HuH-7.5 (cell line): ENCODE measurements around the gene ARHGAP27.

ENCODE experiments used
- DNase-seq: peaks from one replicate; pipeline ENCODE4 v3.0.0; 2011; ENCODE audit warnings: low spot score

The ARHGAP27 gene

GRCh38 chr17:45430006-45430737 is 2.5 kb downstream of the ARHGAP27 start:
- DNase-seq, result no peak

DNA sequence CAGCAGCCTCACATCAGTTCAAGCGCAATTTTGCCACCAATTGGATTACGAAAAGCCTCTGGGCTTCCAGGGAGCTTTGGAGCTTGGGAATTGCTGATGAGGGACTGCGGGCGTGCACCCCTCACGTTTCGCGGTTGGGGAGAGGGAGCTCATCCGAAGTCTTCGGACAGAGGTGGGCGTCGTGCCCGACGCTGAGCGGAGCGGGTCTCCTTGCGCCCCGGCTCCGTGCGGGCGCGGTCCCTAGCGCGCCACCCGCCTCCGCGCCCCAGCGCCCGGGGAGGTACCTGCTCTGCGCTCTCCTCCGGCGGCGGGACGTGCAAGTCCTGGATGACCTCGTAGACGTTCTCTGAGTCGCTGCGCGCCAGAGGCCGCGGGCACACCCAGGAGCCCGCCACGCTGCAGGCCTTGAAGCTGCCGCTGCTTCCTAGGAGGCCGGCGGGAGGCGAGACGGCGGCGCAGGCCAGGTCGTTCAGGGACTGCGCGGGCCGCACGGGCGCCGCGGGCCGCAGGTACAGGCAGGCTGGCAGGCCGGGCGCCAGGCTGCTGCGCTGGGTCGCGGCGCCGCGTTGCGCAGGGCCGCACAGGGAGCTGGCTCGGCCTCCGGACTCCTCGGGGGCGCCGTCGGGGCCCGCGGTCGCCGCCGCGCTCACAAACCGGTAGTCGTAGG is 3.2 kb downstream of the ARHGAP27 start:
- no peak for DNase-seq

DNA sequence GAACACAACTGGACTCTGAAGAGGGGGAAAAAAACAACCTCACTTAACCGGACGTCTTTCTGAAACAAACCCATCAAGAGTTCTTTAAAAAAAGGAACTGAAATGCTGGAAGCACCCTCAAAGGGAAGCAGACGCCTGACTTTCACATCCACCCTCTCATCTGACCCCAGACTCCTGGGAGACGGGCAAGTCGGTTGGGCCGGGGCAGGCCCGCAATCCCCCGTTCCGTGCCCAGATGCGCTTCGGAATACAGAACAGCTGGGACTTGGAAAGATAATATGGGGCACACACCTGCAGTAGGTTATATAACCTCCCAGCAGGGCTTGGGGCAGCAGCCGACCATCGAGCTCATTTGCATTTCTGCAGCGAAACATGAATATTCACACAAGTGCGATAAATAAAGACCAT is 3.7 kb downstream of the ARHGAP27 start:
- no peak for DNase-seq

GRCh38 chr17:45428050-45428617 is 4.5 kb downstream of the ARHGAP27 start:
- peak; percentile 95 for DNase-seq

GRCh38 chr17:45427181-45427835 is 5.4 kb downstream of the ARHGAP27 start:
- DNase-seq, result no peak

GRCh38 chr17:45426561-45426960 is 6.1 kb downstream of the ARHGAP27 start:
- no peak for DNase-seq

DNA sequence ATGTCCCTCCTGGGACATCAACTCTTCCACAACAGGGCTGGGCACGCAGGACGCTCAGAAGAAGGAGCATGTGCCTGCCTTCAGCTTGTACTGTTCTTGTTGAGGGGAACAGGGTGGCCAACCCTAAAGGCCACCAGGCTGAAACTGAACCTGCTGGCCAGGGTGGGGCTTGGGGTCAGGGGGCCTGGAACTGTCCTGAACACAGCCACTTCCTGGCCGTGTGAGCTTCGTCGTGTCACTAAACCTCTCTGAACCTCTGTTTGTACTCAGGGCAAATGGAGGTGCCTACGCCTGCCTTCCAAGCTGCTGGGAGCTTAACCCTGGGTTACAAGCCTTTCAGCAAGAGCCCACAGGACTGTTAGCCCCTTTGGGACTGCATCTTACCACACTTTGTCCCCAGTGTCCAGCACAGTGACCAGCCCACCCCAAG is 6.7 kb downstream of the ARHGAP27 start:
- no peak for DNase-seq

- peak; percentile 84 for DNase-seq
These were observed 7.3 kb downstream of the ARHGAP27 start for GRCh38 chr17:45425125-45425983.

GRCh38 chr17:45424769-45425124 is 7.9 kb downstream of the ARHGAP27 start:
- no peak for DNase-seq

GRCh38 chr17:45423975-45424335 is 8.7 kb downstream of the ARHGAP27 start:
- DNase-seq, result no peak

- no peak for DNase-seq
These were observed 9.2 kb downstream of the ARHGAP27 start for GRCh38 chr17:45423304-45423974.

DNA sequence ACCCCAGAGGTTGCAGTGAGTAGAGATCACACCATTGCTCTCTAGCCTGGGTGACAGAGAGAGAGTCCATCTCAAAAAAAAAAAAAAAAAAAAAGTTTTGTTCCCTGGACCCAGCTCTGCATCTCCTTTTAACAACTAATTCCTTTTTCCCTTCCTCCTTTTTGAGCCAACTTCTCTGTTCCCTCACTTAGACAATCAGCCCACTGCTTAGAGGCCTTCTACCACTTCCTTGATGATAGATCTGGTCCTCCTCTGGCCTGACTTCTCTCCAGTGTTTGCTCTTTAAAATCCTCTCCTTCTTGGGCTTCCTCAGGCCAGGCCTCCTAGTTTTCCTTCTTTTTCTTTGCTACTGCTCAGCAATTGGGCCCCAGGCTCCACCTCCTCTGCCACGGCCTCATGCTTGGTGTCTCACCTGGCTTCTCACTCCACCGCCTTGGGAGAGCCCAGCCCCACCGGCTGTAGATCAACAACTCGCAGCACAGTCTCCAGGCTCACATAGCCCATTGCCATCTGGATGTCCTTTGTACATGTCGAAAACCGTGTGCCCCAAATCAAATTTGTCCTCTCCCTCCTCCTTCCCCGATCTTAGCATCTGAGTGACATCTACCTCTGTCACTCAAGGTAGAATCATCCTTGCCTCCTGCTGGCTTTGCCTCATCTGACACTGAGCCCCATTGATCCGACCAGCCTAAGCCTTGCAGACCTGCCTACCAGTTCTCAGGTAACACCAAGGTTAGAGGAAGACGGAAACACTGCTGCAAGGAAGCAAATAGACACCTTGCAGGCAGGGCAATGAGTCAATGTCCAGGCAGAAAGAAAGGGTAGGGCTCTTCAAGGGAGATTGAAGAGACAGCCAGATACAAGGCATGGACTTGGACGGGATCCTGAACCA is 17.4 kb downstream of the ARHGAP27 start:
- DNase-seq, result no peak

GRCh38 chr17:45413498-45413923 is 19.2 kb downstream of the ARHGAP27 start:
- DNase-seq, result no peak

GRCh38 chr17:45411348-45412105 is 21.1 kb downstream of the ARHGAP27 start:
- no peak for DNase-seq

- DNase-seq, result no peak
These were observed 22.3 kb downstream of the ARHGAP27 start for GRCh38 chr17:45410144-45411091.

DNA sequence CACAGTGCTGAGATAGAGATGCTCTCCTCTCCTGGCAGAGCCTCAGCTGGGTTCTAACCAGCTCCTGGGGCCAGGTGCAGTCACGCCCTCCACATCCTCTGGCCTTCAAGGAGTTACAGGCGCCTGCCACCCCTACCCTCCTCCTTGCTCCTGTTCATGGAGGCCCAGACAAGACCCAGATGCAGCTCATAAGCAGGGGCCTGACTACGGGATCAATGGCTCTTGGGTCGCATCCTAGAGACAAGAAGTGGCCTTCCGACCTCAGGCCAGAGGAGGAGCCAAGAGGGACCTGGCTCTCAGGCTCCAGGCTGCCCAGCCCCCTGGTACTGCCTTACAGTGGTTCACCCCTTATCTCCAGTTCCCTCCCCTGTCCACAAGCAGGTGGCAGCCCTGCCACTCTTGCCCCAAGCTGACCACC is 23.0 kb downstream of the ARHGAP27 start:
- no peak for DNase-seq

- no peak for DNase-seq
These were observed 23.9 kb downstream of the ARHGAP27 start for GRCh38 chr17:45408611-45409421.

- no peak for DNase-seq
These were observed 26.6 kb downstream of the ARHGAP27 start for GRCh38 chr17:45406107-45406506.
